ENCODE data around the gene DAGLB. TPM values are rescaled to one million over a fixed set of nuclear protein-coding genes. Genes with fewer than 3 reads are reported as not detected.

Gene DAGLB
- total RNA-seq, 1 experiment from 2014 or later = 29.5 TPM

DNA sequence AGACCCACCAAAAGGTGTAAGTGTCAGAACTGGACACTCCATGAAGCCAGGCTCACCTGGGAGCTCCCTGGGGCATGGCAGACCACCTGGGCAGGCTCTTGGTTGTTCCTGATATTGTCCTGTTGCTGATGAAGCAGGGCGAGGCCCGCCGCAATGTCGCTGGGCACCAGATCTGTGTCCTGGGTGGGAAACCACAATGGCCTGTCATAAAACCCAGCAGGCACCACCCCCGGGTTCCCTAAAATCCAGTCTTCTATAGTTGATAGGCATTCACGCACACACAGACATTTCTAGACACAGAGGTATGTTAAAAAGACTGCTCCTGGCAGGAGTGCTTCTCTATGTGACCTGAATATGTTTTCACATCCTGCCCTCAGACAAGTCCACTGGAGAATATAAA, 15.0 kb downstream of the DAGLB start:
- ChIA-PET CTCF (interaction anchor here (0.6 to 1.1 kb wide), 2 partner anchors 10 to 115 kb away, joined by 3 read pairs; no protein-coding TSS in a partner anchor), POLR2A (no interaction called here)
- Mint-ChIP-seq H3K27me3 (ENCODE audit: insufficient read depth, unreplicated experiment) (no peaks in the 10 kb centered on the region), H3K4me1 (ENCODE audit: insufficient read depth, unreplicated experiment) (peaks cover 6% of the 10 kb centered on the region), H3K27ac (ENCODE audit: low read depth, unreplicated experiment) (no peak overlapping the region), H3K36me3 (ENCODE audit: insufficient read depth, unreplicated experiment) (peaks cover 79% of the 10 kb centered on the region), H3K9me3 (ENCODE audit: unreplicated experiment) (no peaks in the 10 kb centered on the region), H3K4me3 (ENCODE audit: unreplicated experiment) (no peak overlapping the region)
- no peak for DNase-seq (ENCODE audit: unreplicated experiment)
- intact Hi-C loops (cut with micrococcal nuclease) = loop anchor here (10.0 kb wide), 1 partner anchor 438 kb away; no protein-coding TSS in a partner anchor
- TF ChIP-seq, protein P1, sequence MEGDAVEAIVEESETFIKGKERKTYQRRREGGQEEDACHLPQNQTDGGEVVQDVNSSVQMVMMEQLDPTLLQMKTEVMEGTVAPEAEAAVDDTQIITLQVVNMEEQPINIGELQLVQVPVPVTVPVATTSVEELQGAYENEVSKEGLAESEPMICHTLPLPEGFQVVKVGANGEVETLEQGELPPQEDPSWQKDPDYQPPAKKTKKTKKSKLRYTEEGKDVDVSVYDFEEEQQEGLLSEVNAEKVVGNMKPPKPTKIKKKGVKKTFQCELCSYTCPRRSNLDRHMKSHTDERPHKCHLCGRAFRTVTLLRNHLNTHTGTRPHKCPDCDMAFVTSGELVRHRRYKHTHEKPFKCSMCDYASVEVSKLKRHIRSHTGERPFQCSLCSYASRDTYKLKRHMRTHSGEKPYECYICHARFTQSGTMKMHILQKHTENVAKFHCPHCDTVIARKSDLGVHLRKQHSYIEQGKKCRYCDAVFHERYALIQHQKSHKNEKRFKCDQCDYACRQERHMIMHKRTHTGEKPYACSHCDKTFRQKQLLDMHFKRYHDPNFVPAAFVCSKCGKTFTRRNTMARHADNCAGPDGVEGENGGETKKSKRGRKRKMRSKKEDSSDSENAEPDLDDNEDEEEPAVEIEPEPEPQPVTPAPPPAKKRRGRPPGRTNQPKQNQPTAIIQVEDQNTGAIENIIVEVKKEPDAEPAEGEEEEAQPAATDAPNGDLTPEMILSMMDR (IDR thresholded peaks at IDR 0.05; ENCODE audit: unreplicated experiment) = no peak
- BruUV-seq (replicated peaks) = no TSS peak

DNA sequence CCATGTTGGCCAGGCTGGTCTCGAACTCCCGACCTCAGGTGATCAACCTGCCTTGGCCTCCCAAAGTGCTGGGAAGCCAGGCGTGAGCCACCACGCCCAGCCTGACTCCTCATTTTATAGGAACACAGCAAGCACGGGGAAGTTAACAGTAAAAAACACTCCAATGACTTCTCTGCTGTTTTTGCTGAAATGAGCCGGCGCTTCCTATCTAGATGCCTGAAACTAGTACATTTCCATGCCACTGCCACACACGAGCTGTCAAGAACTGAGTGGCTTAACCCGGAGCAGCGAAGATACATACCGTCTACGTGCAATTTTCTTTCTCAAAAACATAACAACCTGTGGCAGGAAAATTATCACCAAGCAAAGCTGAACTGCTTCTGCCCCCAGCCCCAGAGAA, 16.8 kb downstream of the DAGLB start:
- H3K9me3 Mint-ChIP-seq (ENCODE audit: unreplicated experiment) = no peaks in the 10 kb centered on the region
- H3K4me3 Mint-ChIP-seq (ENCODE audit: unreplicated experiment) = no peak overlapping the region
- no TSS peak for BruUV-seq (replicated peaks)
- POLR2A ChIA-PET = no interaction called here
- H3K36me3 Mint-ChIP-seq (ENCODE audit: insufficient read depth, unreplicated experiment) = peaks cover 88% of the 10 kb centered on the region
- no peaks in the 10 kb centered on the region for H3K27me3 Mint-ChIP-seq (ENCODE audit: insufficient read depth, unreplicated experiment)
- DNase-seq (ENCODE audit: unreplicated experiment) = no peak
- intact Hi-C loops (cut with micrococcal nuclease) = loop anchor here (10.0 kb wide), 1 partner anchor 436 kb away; no protein-coding TSS in a partner anchor
- H3K4me1 Mint-ChIP-seq (ENCODE audit: insufficient read depth, unreplicated experiment) = peaks cover 6% of the 10 kb centered on the region
- CTCF ChIA-PET = interaction anchor here (0.6 to 0.7 kb wide), 3 partner anchors 70 to 152 kb away, joined by 3 read pairs; no protein-coding TSS in a partner anchor
- peak overlapping the region; percentile 16 for H3K27ac Mint-ChIP-seq (ENCODE audit: low read depth, unreplicated experiment)
- TF ChIP-seq, protein P1 (IDR thresholded peaks at IDR 0.05; ENCODE audit: unreplicated experiment) = no peak

GRCh38 chr7:6430271-6430940, 17.3 kb downstream of the DAGLB start:
- Mint-ChIP-seq H3K4me3 (ENCODE audit: unreplicated experiment) (no peak overlapping the region), H3K27ac (ENCODE audit: low read depth, unreplicated experiment) (peak overlapping the region; percentile 16), H3K36me3 (ENCODE audit: insufficient read depth, unreplicated experiment) (peaks cover 88% of the 10 kb centered on the region), H3K9me3 (ENCODE audit: unreplicated experiment) (no peaks in the 10 kb centered on the region), H3K4me1 (ENCODE audit: insufficient read depth, unreplicated experiment) (peaks cover under 1% of the 10 kb centered on the region), H3K27me3 (ENCODE audit: insufficient read depth, unreplicated experiment) (no peaks in the 10 kb centered on the region)
- ChIA-PET POLR2A (interaction anchor here (0.6 kb wide), 1 partner anchor 422 kb away, joined by 3 read pairs; no protein-coding TSS in a partner anchor), CTCF (interaction anchor here (0.6 kb wide), 3 partner anchors 94 to 715 kb away, joined by 3 to 4 read pairs (median 3); no protein-coding TSS in a partner anchor)
- no peak for DNase-seq (ENCODE audit: unreplicated experiment)
- no TSS peak for BruUV-seq (replicated peaks)
- TF ChIP-seq, protein P1 (IDR thresholded peaks at IDR 0.05; ENCODE audit: unreplicated experiment) = peak; percentile 12
- intact Hi-C loops (cut with micrococcal nuclease) = loop anchor here (10.0 kb wide), 1 partner anchor 436 kb away; no protein-coding TSS in a partner anchor

DNA sequence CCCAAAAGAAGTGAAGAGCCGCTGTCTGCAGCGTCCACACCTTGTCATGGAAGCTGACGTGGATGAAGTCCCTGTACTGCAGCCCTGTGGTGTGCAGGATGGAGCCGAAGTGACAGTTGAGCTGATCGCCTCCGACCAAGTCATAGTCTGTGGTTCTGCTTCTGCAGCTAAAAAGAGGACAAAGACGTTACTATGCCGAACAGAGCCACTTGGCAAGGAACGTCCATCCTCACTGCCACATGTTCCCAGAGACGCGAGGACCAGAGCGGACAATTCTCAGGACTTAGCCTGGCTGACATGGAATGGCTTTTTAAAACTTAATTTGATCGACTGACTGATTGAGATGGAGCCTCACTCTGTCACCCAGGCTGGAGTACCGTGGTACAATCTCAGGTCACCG, 21.8 kb downstream of the DAGLB start:
- peaks cover 73% of the 10 kb centered on the region for H3K36me3 Mint-ChIP-seq (ENCODE audit: insufficient read depth, unreplicated experiment)
- intact Hi-C loops (cut with micrococcal nuclease) = no loop called here
- no peaks in the 10 kb centered on the region for H3K9me3 Mint-ChIP-seq (ENCODE audit: unreplicated experiment)
- H3K27ac Mint-ChIP-seq (ENCODE audit: low read depth, unreplicated experiment) = no peak overlapping the region
- DNase-seq (ENCODE audit: unreplicated experiment) = no peak
- ChIA-PET CTCF (interaction anchor here (0.7 kb wide), 1 partner anchor 9 kb away, joined by 3 read pairs; no protein-coding TSS in a partner anchor), POLR2A (no interaction called here)
- no TSS peak for BruUV-seq (replicated peaks)
- peaks cover 5% of the 10 kb centered on the region for H3K4me1 Mint-ChIP-seq (ENCODE audit: insufficient read depth, unreplicated experiment)
- H3K4me3 Mint-ChIP-seq (ENCODE audit: unreplicated experiment) = no peak overlapping the region
- TF ChIP-seq, protein P1 (IDR thresholded peaks at IDR 0.05; ENCODE audit: unreplicated experiment) = no peak
- H3K27me3 Mint-ChIP-seq (ENCODE audit: insufficient read depth, unreplicated experiment) = no peaks in the 10 kb centered on the region
